NCI-H69 (cell line): Measurements from ENCODE around the gene FLT4.

ENCODE experiments used
- DNase-seq: peaks from one replicate; lab custom pipeline; 2025; lab: John Stamatoyannopoulos, UW

Gene FLT4

GRCh38 chr5:180642181-180642775 lies 7.1 kb downstream of the FLT4 start:
- DNase-seq, result no peak

GRCh38 chr5:180641566-180641900 lies 7.9 kb downstream of the FLT4 start:
- DNase-seq, result no peak

GRCh38 chr5:180640861-180641565 lies 8.4 kb downstream of the FLT4 start:
- no peak for DNase-seq

- DNase-seq, result no peak
Measured at GRCh38 chr5:180640611-180640860, 8.9 kb downstream of the FLT4 start.

- no peak for DNase-seq
Measured at GRCh38 chr5:180639741-180640610, 9.4 kb downstream of the FLT4 start.

GRCh38 chr5:180639287-180639686 lies 10.1 kb downstream of the FLT4 start:
- DNase-seq, result no peak

- DNase-seq, result no peak
Measured at GRCh38 chr5:180637962-180638680, 11.3 kb downstream of the FLT4 start.

- no peak for DNase-seq
Measured at GRCh38 chr5:180636403-180637075, 12.9 kb downstream of the FLT4 start.

- DNase-seq, result no peak
Measured at GRCh38 chr5:180636016-180636402, 13.4 kb downstream of the FLT4 start.

GRCh38 chr5:180633283-180634177 lies 15.9 kb downstream of the FLT4 start:
- no peak for DNase-seq

- no peak for DNase-seq
Measured at GRCh38 chr5:180632768-180633167, 16.6 kb downstream of the FLT4 start.

- DNase-seq, result no peak
Measured at GRCh38 chr5:180631549-180632383, 17.6 kb downstream of the FLT4 start.

- no peak for DNase-seq
Measured at GRCh38 chr5:180630426-180630825, 19.0 kb downstream of the FLT4 start.

- DNase-seq, result no peak
Measured at GRCh38 chr5:180629831-180630382, 19.5 kb downstream of the FLT4 start.

GRCh38 chr5:180628827-180629750 lies 20.3 kb downstream of the FLT4 start:
- DNase-seq, result no peak

GRCh38 chr5:180628211-180628610 lies 21.2 kb downstream of the FLT4 start:
- DNase-seq, result no peak

- DNase-seq, result no peak
Measured at GRCh38 chr5:180627386-180628120, 21.8 kb downstream of the FLT4 start.
